DND-41 (cell line): ENCODE measurements around the gene CNTNAP3.
"Not testable (repeated sequence)": the region's sequence is repeated elsewhere in the genome, so short reads cannot be mapped to it uniquely, and the experiment has no call there.

Source experiments
- ATAC-seq: fragments of 200-7000 bp; cut with Tn5 transposase; 3 replicates; pipeline ENCODE4 v1.9.1; 2021; ENCODE audit warnings: low read depth; ENCODE audit not compliant: insufficient read depth
- DNase-seq: peaks from one replicate; pipeline ENCODE4 v3.0.0-alpha.2; 2020
- H2AFZ ChIP-seq: 2 replicates; pipeline ENCODE4 v1.6.0; 2012; ENCODE audit warnings: low read depth, low read length
- H3K27ac ChIP-seq: 2 replicates; pipeline ENCODE4 v1.5.1; 2012; ENCODE audit warnings: low read length, inconsistent platforms
- H3K27me3 ChIP-seq: fragments of 200-600 bp; sonication (generic); 2 replicates; pipeline ENCODE4 v1.6.0; 2012; ENCODE audit warnings: low read length, mild to moderate bottlenecking, inconsistent platforms; ENCODE audit not compliant: insufficient read depth, poor library complexity
- H3K36me3 ChIP-seq: 2 replicates; pipeline ENCODE4 v1.5.1; 2012; ENCODE audit warnings: low read length, inconsistent platforms; ENCODE audit not compliant: insufficient read depth
- H3K4me1 ChIP-seq: 2 replicates; pipeline ENCODE4 v1.5.1; 2012; ENCODE audit warnings: mild to moderate bottlenecking, low read length; ENCODE audit not compliant: insufficient read depth
- H3K4me2 ChIP-seq: 2 replicates; pipeline ENCODE4 v1.6.0; 2012; ENCODE audit warnings: mild to moderate bottlenecking, moderate library complexity, low read length, inconsistent platforms; ENCODE audit not compliant: insufficient read depth
- H3K4me3 ChIP-seq, 2 experiments: fragments of 200-600 bp in 1 of 2; shearing (Covaris generic) in 1 of 2; 2 replicates each; pipeline ENCODE4 v1.5.1; 2012 to 2016; ENCODE audit warnings: inconsistent platforms in 2 of 2, low read length in 2 of 2, mild to moderate bottlenecking in 2 of 2, low read depth in 1 of 2, moderate library complexity in 1 of 2
- H3K79me2 ChIP-seq: 2 replicates; pipeline ENCODE4 v1.6.0; 2012; ENCODE audit warnings: low read length, inconsistent platforms; ENCODE audit not compliant: insufficient read depth
- H3K9ac ChIP-seq: 2 replicates; pipeline ENCODE4 v1.6.0; 2012; ENCODE audit warnings: low read depth, mild to moderate bottlenecking, inconsistent platforms, low read length, moderate library complexity
- H3K9me3 ChIP-seq: 2 replicates; pipeline ENCODE4 v1.5.1; 2012; ENCODE audit warnings: low read length, moderate library complexity, mild to moderate bottlenecking, inconsistent platforms; ENCODE audit not compliant: insufficient read depth, severe bottlenecking
- H4K20me1 ChIP-seq: 2 replicates; pipeline ENCODE4 v1.6.0; 2012; ENCODE audit warnings: low read length; ENCODE audit not compliant: insufficient read depth

The CNTNAP3 gene

GRCh38 chr9:39287980-39288379 is at the start of gene CNTNAP3:
Gene CNTNAP3, minus strand, starts transcription at chr9:39288167. Its CDS starts 103 bp downstream, at chr9:39288064.
- not testable (repeated sequence) for H3K27ac ChIP-seq, H3K79me2 ChIP-seq, H3K27me3 ChIP-seq, H3K36me3 ChIP-seq, H3K4me3 ChIP-seq, H3K4me1 ChIP-seq, DNase-seq, ATAC-seq, H3K9ac ChIP-seq, H4K20me1 ChIP-seq, H2AFZ ChIP-seq, H3K9me3 ChIP-seq, H3K4me2 ChIP-seq

- not testable (repeated sequence) for ATAC-seq, H3K9ac ChIP-seq, H3K4me2 ChIP-seq, H3K4me1 ChIP-seq, H3K27ac ChIP-seq, H4K20me1 ChIP-seq, H3K9me3 ChIP-seq, H3K4me3 ChIP-seq, H3K36me3 ChIP-seq, DNase-seq, H2AFZ ChIP-seq, H3K27me3 ChIP-seq, H3K79me2 ChIP-seq
These were observed 8.0 kb downstream of the CNTNAP3 start for GRCh38 chr9:39279995-39280394.

GRCh38 chr9:39242513-39242912 is 45.5 kb downstream of the CNTNAP3 start:
- H2AFZ ChIP-seq, H3K27me3 ChIP-seq, H3K4me2 ChIP-seq, H3K36me3 ChIP-seq, H3K27ac ChIP-seq, H3K79me2 ChIP-seq, ATAC-seq, H3K4me3 ChIP-seq, H4K20me1 ChIP-seq, H3K9me3 ChIP-seq, DNase-seq, H3K9ac ChIP-seq, H3K4me1 ChIP-seq: not testable (repeated sequence)

GRCh38 chr9:39232130-39232991 is 55.6 kb downstream of the CNTNAP3 start:
- H3K9me3 ChIP-seq, H3K27me3 ChIP-seq, H3K4me2 ChIP-seq, H4K20me1 ChIP-seq, H3K4me3 ChIP-seq, H2AFZ ChIP-seq, H3K9ac ChIP-seq, DNase-seq, ATAC-seq, H3K36me3 ChIP-seq, H3K27ac ChIP-seq, H3K79me2 ChIP-seq, H3K4me1 ChIP-seq: not testable (repeated sequence)

- not testable (repeated sequence) for ATAC-seq, H3K27ac ChIP-seq, H3K36me3 ChIP-seq, H3K4me1 ChIP-seq, H3K79me2 ChIP-seq, H3K9me3 ChIP-seq, H3K27me3 ChIP-seq, H2AFZ ChIP-seq, H4K20me1 ChIP-seq, DNase-seq, H3K4me3 ChIP-seq, H3K9ac ChIP-seq, H3K4me2 ChIP-seq
These were observed 72.0 kb downstream of the CNTNAP3 start for GRCh38 chr9:39215976-39216375.

GRCh38 chr9:39209773-39210172 is 78.2 kb downstream of the CNTNAP3 start:
- H3K4me3 ChIP-seq, H3K79me2 ChIP-seq, H4K20me1 ChIP-seq, H3K27ac ChIP-seq, H3K4me1 ChIP-seq, H3K4me2 ChIP-seq, ATAC-seq, DNase-seq, H3K36me3 ChIP-seq, H3K9ac ChIP-seq, H3K27me3 ChIP-seq, H2AFZ ChIP-seq, H3K9me3 ChIP-seq: not testable (repeated sequence)

- not testable (repeated sequence) for H3K4me2 ChIP-seq, H3K9me3 ChIP-seq, H3K79me2 ChIP-seq, H2AFZ ChIP-seq, DNase-seq, H3K4me3 ChIP-seq, H3K4me1 ChIP-seq, H3K27ac ChIP-seq, H4K20me1 ChIP-seq, H3K9ac ChIP-seq, ATAC-seq, H3K36me3 ChIP-seq, H3K27me3 ChIP-seq
These were observed 81.3 kb downstream of the CNTNAP3 start for GRCh38 chr9:39206643-39207042.

GRCh38 chr9:39205842-39206241 is 82.1 kb downstream of the CNTNAP3 start:
- DNase-seq, H3K27ac ChIP-seq, H3K4me3 ChIP-seq, H3K36me3 ChIP-seq, H3K27me3 ChIP-seq, H3K4me2 ChIP-seq, H2AFZ ChIP-seq, H3K79me2 ChIP-seq, H3K9ac ChIP-seq, H3K4me1 ChIP-seq, ATAC-seq, H4K20me1 ChIP-seq, H3K9me3 ChIP-seq: not testable (repeated sequence)
